ENCODE measurements around the gene TMEM201. TPM values are rescaled to one million over a fixed set of nuclear protein-coding genes. Genes with fewer than 3 reads are reported as not detected.

TMEM201 gene
- total RNA-seq, 1 experiment from 2014 or later, result 14.2 TPM

DNA sequence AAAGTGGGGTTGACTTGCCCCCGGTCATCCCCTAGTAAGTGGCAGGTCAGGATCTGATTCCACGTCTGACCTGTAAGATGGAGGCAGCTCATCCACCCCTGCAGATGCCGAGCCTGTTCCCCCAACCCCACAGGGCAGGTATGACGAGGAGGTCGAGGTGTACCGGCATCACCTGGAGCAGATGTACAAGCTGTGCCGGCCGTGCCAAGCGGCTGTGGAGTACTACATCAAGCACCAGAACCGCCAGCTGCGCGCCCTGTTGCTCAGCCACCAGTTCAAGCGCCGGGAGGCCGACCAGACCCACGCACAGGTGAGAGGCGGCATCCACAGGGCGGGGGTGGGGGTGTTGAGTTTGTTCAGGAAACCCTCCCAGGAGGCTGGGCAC lies 9.6 kb downstream of the TMEM201 start:
- no peak for DNase-seq (ENCODE audit: low read depth)

DNA sequence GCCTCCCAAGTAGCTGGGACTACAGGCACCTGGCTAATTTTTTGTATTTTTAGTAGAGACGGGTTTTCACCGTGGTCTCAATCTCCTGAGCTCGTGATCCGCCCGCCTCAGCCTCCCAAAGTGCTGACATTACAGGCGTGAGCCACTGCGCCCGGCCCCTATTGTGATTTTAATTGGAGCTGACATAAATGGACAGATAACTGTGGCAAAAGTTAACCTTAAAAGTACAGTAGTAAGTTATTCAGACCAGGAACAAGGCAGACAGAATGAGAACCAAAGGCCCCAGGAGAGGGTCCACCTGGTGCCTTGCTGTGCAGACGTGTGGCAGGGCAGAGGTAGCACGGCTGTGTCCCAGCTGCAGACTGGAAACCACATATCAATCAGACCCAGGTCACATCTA lies 11.0 kb downstream of the TMEM201 start:
- DNase-seq (ENCODE audit: low read depth), result no peak

DNA sequence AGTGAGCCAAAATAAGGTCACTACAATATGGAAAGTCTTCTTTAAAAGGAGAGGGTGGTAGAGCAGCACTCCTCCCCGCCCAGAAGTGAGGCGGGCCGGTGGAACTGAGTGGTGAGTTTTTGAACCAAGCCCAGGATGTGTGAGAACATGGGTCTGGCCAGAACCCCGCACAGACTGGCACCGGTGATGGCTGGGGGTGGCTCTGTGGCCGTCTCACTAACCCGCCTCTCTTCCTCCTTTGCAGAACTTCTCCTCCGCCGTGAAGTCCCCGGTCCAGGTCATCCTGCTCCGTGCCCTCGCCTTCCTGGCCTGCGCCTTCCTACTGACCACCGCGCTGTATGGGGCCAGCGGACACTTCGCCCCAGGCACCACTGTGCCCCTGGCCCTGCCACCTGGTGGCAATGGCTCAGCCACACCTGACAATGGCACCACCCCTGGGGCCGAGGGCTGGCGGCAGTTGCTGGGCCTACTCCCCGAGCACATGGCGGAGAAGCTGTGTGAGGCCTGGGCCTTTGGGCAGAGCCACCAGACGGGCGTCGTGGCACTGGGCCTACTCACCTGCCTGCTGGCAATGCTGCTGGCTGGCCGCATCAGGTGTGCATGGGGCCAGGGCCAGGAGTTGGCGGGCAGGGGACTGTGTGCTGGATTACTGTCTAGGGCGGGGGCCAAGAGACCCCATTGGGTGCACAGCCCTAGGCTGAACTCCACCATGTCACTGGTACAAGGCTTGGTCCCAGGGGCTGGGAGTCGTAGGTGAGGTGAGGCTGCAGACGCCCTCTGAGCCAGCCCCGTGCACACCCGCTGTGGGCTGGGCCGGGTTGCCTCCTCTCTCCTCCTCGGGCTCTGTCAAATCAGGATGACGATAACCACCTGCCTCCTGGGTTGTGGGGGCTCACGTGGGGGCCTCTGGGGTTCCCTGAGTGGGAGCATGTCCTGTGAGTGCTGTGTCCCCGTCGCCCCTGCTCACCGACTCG lies 12.4 kb downstream of the TMEM201 start:
- DNase-seq (ENCODE audit: low read depth), result no peak

DNA sequence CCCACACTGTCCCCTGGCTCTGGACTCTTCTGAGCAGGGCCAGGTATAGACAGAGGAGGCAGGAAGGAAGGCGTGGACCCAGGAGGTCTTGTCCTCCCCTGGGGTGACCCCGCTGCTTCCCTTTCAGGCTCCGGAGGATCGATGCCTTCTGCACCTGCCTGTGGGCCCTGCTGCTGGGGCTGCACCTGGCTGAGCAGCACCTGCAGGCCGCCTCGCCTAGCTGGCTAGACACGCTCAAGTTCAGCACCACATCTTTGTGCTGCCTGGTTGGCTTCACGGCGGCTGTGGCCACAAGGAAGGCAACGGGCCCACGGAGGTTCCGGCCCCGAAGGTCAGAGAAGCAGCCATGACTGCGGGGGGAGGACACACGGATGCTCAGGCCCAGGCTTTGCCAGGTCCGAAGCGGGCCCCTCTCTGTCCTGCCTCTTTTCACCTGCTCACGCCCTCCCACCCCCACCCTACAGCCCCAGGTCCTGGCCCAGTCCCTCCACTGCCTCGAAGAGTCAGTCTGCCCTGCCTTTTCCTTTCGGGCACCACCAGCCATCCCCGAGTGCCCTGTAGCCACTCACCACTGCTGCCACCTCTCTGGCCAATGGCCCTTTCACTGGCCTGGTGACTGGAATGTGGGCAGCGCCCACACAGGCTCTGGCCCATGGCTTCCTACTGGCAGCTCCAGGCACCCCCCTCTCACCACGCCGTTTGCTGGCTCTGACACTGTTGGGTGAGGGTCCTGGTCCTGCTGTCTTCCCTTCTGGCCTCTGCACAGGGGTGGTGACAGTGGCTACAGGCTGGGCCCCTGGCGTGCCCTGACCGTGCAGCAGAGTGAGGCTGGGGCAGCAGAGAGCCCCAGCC lies 13.5 kb downstream of the TMEM201 start:
- DNase-seq (ENCODE audit: low read depth), result no peak

DNA sequence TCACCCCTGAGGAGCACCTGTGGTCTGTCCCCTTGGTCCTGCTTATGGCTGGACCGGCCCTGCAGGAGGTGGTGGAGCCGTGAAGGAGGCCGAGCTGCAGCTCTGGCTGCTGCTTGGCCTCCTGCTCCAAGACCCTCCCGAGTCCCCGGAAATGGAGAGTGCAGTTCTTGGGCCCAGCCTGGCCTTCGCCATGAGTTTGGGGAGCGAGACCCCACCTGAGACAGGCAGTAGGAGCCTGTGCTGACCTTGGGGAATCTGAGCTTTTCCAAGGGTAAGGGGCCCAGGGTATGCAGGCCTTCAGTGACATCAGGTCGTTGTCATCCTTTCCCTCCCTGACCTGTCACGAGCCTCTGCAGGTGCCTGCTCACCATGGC lies 14.1 kb downstream of the TMEM201 start:
- DNase-seq (ENCODE audit: low read depth), result no peak

DNA sequence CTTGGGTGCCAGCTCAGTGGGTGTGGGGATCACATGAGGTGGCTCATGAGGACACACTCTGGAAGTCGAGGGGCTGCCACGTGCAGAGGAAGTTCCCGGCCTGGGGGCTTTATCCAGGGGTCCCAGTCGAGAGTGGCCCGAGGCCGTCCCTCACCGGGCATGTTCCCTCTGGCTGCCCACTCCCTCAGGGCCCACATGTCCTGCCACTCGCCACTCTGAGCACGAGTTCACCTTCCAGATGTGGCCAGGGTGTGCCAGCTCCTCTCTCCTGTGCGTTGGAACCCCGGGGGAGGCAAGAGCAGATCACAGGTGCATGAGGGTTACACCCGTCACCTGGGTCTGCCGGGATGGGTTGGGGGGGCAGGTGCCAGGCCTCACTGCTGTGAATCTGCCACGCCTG lies 14.6 kb downstream of the TMEM201 start:
- DNase-seq (ENCODE audit: low read depth), result no peak

DNA sequence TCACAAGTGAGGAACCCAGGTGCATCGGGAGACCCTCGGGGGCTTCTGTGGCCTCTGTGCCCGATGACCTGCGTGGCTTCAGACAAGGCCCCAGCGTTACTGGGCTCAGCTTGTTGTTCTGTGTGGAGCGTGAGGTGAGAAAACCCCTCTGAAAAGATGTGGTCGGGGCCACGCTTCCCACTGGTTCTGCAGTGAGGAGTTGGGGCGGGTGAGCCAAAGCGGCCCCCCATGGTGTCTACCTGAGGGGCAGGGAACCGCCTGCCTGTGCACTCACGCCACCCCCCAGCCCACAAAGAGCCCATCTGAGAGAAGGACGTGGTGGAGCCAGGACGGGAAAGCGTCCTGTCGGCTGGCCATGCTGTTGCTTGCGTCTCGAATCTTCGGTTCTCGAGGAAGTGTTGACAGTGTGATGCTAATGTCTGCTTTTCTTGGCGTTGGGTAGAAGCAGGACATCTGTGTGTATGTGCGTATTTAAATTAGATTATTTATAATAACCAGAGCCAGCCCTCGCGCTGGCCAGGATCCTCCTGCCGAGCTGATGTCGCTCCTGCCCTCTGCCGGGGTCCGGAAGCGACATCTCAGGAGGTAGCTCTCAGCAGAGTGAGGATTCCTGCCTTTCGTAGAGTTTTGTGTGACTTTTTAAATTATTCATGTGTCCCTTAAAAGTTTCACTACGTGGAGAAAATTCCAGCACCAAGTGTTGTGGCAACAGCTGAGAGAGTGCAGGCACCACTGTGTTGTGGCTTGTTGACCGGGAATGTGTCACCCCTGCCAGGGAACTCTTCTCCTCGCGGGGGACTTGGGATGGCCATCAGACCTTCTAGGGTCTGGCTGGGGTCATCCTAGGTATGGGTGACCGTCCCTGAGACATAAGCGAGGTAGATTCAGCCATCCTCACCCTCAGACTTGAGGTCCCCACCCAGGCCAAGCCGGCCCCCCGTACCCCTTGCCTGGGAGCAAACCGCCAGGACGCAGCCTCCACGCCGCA lies 15.3 kb downstream of the TMEM201 start:
- DNase-seq (ENCODE audit: low read depth), result no peak

DNA sequence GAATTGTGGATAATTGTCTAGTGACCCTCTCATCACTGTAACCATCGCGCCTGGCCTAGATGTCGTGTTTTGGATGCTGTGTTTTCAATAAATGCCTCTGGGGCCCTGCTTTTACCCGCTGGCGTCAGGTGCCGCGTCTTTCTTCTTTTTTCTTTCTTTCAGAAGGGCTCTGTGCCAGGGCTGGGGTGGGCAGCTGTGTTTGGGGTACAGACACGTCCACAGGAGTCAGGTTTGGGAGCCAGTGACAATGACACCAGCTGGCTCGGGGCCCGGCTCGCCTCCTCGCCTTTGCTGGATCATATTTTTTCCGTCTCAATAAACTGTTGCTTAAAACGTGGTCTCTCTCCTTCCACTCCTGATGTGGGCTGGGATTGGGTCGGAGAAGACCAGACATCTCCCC lies 16.1 kb downstream of the TMEM201 start:
- DNase-seq (ENCODE audit: low read depth), result no peak

DNA sequence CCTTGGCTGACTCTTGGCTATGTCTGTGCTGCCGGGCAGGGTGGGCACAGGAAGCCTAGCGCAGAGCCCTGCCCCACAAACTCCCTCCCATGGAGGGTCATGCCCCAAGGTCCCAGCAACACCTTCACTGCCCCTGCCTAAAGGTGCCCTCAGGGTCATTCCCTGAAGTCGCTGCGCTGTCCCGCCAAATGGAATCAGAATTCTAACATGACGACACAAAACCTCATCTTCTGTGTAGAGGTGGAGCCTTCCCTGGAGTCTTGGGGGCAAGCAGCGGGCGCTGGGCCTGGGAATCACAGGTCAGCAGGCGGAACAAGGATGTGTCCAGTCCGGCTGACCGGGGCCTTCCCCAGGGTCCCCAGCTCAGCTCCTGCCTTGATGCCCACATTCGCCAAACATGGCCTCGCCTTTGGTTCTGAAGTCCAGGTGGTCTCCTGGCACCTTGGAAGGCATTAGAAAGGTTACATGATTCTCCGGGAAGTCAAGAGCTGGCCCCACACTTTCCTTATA lies 17.3 kb downstream of the TMEM201 start:
- no peak for DNase-seq (ENCODE audit: low read depth)

DNA sequence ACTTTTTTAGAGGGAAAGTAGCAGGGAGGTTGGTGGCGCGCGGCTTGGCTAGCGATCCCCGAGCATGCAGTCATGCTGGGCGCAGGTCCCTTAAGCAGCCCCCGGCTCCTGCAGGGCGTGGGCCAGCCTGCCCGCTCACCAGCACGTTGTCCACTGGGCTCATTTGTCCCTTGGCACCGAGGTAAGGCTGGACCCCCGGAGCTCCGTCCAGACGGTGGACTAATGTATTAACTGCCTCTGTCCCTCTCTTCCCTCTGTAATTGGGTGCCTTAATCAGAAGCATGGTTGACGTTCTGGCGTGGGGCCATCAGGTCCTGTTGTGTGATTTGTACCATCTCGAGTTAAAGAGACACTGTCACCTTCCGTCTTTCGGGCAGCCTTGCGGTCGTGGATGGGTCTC lies 17.7 kb downstream of the TMEM201 start:
- no peak for DNase-seq (ENCODE audit: low read depth)

DNA sequence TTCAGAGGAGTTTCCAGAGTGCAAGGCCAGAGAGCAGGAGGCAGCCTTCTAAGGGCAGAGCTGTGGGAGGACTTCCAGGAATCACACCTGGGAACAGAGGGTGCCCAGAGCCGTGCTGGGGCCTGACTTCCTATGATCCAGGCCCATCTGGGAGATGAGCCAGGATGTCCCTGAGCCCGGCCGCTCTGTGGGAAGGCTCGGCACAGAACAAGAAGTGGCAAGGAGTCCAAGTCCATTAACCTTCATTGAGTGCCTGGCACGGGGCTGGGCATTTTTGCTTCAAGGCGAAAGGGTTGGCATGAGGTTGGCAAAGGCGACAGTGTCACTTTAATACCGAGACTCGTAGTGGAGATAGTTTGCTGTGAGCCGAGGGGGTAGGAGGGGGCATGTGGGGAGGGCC lies 18.2 kb downstream of the TMEM201 start:
- DNase-seq (ENCODE audit: low read depth), result no peak

DNA sequence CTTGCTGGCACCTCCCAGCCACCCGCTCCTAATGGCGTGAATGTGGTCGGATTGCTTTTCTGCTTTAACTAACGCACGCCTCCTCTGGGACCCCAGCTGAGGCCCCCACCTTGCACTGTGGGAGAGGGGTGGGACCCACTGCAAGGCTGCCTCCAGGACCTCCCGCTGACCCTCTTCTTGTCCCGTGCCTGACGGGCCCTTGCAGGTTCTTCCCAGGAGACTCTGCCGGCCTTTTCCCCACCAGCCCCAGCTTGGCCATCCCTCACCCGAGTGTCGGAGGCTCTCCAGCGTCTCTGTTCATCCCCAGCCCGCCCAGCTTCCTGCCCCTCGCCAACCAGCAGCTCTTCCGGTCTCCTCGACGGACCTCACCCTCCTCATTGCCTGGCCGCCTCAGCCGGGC lies 18.6 kb downstream of the TMEM201 start:
- no peak for DNase-seq (ENCODE audit: low read depth)

DNA sequence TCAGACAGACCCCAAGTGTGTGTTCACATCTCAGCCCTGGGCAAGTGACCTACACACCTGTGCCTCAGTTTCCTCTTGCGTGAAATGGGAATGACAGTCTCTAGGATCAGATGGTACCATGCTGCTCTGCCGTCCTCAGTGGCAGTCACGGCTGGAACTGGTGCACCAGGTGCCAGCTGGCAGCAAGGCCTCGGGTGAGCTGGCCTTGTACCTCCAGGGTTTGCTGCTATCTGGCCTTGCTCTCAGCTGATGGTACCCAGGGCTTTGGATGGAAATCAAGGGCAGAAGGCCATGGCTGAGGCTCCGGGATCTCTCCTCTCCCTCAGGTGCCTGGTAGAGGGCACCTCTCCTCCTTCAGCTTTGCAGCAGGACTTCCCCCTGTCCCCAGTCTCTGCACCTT lies 21.3 kb downstream of the TMEM201 start:
- DNase-seq (ENCODE audit: low read depth), result no peak

DNA sequence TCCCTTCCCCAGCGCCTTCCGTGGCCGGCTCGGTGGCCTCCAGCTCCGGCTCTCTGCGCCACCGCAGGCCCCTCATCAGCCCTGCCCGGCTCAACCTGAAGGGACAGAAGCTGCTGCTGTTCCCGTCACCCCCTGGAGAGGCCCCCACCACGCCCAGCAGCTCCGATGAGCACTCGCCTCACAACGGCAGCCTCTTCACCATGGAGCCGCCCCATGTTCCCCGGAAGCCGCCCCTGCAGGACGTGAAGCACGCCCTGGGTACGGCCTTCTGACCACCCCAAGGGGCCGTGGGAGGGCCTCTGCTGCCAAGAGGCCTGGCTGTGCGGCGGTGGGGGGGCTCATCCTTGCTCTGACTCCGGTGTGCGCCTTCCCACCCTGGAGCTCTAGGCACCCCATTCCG lies 21.8 kb downstream of the TMEM201 start:
- no peak for DNase-seq (ENCODE audit: low read depth)

DNA sequence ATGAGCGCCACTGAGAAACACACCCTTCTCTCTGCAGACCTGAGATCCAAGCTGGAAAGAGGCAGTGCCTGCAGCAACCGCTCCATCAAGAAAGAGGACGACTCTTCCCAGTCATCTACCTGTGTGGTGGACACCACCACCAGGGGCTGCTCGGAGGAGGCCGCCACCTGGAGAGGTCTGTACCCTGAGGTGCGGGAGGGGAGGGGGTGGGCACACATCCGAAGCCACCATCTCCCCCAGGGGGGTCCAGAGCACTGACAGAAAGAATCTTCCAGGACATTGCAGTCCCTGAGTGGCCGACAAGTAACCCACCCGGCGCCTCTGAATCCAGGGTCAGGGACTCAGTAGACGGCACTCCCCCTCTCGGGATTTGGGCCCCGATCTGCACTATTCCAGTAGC lies 23.0 kb downstream of the TMEM201 start:
- DNase-seq (ENCODE audit: low read depth), result no peak

DNA sequence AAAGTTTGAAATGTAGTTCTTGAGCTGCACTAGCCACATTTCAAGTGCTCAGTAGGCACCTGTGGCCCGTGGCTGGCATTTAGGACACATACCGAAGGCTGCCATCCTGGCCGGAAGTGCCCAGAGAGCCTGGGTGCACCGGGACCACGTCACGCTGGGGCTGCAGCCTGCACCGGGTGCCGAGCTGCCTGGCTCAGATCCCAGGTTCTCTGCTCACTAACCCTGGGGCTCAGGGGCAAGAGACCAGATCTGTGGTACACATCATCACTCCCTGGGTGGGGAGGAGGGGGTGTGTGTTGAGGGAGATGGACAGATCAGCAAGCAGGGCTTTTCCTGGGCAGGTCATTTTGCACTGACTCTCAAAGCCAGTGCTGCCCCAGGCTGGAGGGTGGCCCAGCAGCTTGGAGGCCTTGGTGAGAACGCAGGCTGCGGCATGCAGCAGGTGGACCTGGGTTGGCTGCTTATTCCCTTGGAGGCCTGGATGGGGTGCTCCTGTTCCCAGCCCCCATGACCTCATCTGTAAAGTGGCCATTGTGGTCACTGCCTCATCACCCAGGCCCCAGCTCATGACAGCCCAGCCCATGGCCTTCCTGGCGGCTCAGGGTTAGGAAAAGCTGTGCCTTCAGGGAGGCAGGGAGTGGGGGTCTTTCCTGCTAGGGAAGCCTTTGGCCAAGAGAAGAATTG lies 23.6 kb downstream of the TMEM201 start:
- DNase-seq (ENCODE audit: low read depth), result no peak

DNA sequence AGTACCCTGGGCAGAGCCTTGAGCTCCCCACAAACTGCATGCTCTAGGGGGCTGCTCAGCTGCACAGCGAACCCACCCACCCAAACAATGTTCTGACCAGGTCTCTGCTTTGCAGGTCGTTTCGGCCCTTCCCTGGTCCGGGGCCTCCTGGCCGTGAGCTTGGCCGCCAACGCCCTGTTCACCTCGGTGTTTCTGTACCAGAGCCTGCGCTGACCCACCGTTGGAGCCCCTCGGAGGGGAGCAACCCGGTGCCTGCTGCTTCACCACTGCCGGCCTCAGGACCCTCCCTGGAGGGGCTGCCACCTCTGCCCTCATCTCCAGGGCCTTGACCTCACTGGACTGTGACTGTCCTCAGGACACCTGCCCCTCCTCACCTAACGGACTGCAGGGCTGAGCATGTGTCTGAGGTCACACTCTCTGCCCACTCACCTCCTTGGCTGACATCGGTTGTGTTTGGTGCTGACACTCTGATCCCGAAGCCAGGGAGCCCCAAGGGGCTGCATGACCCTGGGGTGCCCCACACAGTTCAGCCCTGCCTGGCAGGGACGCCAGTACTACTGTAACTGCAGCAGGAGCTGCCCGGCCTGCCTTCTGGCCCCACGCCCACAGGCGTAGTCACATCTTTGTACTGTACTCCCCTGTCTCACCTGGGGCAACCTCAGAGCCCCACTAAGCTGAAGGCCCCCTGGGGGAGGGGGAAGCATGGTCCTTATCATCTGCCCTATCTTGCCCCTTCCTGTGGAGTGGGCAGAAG lies 24.3 kb downstream of the TMEM201 start:
- DNase-seq (ENCODE audit: low read depth), result no peak

DNA sequence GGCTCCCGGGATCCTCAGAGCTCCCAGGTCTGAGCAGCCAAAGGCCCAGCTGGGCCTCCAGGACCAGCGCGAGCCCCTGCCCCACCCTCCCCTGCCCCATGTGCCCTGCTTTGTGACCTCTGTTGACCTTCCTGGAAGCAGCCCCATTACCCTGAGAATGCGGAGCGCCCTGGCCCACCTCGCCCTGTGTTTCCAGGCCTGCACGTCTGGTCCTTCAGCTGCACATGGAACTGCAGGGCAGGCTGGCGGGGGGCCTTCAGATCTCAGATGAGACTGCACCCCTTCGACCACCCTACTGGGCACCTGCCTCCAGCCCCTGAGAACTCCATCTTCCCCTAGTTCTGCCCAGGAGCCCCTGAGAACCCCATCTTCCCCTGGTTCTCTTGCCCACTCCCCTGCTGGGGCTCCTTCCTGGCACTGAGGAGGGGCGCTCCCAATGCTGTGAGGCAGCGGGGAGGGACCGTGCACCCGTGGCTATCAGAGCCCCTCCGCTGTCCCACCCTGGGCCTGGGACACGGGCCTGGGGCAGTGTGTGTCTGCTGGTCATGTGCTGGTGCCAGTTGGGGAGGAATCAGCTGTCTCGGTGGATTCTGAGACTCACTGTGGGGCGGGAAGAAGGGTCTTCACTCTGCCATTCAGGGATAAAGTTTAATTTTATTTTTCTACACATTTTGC lies 25.1 kb downstream of the TMEM201 start:
- no peak for DNase-seq (ENCODE audit: low read depth)

DNA sequence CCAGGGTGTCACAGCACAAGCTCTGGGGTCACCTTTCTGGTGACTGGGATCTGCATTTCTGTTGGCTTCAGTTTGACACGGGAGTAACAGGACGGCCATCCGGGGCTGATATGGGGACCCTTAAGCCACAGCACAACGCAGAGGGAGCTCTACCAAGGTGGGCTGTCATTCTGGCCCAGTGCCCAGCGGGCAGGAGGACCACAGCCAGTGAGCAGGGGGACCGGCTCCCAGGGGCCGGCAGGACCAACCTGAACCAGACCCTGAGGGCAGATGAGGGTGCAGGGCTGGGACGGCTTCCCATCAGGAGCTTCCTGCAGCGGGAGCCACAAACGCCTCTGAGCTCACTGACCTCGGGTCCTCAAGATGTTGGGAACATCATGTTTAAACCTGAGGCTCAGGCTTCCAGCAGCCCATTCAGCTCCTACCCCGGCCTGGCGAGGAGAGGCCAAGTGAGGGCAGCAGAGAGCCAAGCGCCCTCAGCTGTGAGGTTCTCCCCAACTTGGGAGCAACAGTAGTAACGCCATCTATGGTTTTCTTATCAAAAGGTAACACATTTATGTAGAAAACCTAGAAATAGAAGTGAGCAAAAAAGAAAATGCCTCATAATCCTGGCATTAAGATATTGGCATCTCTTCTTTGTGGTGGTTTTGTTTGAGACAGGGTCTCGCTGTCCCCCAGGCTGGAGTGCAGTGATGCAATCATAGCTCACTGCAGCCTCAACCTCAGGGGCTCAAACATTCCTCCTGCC lies 26.8 kb downstream of the TMEM201 start:
- DNase-seq (ENCODE audit: low read depth), result peak; percentile 47

Measured in LHCN-M2 (cell line).